Fibroblast of pulmonary artery (primary cell): Measurements from ENCODE around the gene TMEM47.

Experiments used
- DNase-seq: peaks from one replicate; pipeline ENCODE4 v3.0.0-alpha.2; 2010; ENCODE audit warnings: low read depth
- H3K4me3 ChIP-seq: replicated peaks from 2 replicates; pipeline ENCODE4 v1.5.1; 2011; ENCODE audit warnings: low read depth, mild to moderate bottlenecking, control low read depth, low read length, moderate library complexity
- CTCF ChIP-seq: IDR thresholded peaks from 2 replicates; pipeline ENCODE4 v1.5.1; 2011; ENCODE audit warnings: mild to moderate bottlenecking, control low read depth, low read length, inconsistent platforms; ENCODE audit errors: missing control alignments

The TMEM47 gene

GRCh38 chrX:34656842-34657725 is at the start of gene TMEM47:
Gene TMEM47 (minus strand): TSS chrX:34657285. CDS start chrX:34657029, 256 bp downstream.
- DNase-seq = peak; percentile 61
- no peak for TF ChIP-seq CTCF
- H3K4me3 ChIP-seq = peak within 1 kb of the TSS; percentile 59

- no peak for TF ChIP-seq CTCF
Observed at GRCh38 chrX:34687095-34687494, 30.0 kb upstream of the TMEM47 start.

GRCh38 chrX:34659575-34659974 is 2.5 kb upstream of the TMEM47 start:
- no peak overlapping the region for H3K4me3 ChIP-seq
- no peak for TF ChIP-seq CTCF
- no peak for DNase-seq

More at GRCh38 chrX:34687095-34687494, 30.0 kb upstream of the TMEM47 start:
- no peak overlapping the region for H3K4me3 ChIP-seq
- DNase-seq = no peak

- TF ChIP-seq CTCF = no peak
- H3K4me3 ChIP-seq = no peak overlapping the region
- peak; percentile 4 for DNase-seq
Observed at GRCh38 chrX:34658326-34658725, 1.2 kb upstream of the TMEM47 start.

DNA sequence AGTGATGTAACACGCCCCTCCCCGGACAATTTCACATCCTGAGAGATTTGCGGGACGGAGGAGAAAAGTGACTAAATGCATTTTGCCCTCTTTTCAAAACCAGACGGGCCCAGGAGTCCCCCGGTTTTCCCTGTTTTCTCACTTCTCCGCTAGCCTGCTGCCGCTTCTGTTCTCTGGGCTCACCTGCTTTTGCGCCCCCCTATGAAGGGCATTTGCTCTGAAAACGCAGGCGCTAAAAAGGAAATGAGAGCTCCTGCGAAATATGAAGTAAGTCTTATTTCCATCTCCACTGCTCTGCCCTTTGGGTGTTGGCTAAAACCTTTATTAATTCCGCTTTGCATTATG is 613 bp upstream of the TMEM47 start:
- H3K4me3 ChIP-seq = peak overlapping the region; percentile 48
- TF ChIP-seq CTCF = no peak
- DNase-seq = no peak

- H3K4me3 ChIP-seq = peak overlapping the region; percentile 59
- no peak for TF ChIP-seq CTCF
- no peak for DNase-seq
Observed at GRCh38 chrX:34656467-34656841, 631 bp downstream of the TMEM47 start.
